HG02840 (cell line): ENCODE results near the gene PGLYRP3.
"Not testable (repeated sequence)": the region's sequence is repeated elsewhere in the genome, so short reads cannot be mapped to it uniquely, and the experiment has no call there.

Source experiments
- ATAC-seq: cut with Tn5 transposase; IDR thresholded peaks from one replicate; pipeline ENCODE4 v1.9.1; 2021; ENCODE audit warnings: mild to moderate bottlenecking, moderate library complexity, moderate number of reproducible peaks; ENCODE audit not compliant: unreplicated experiment, low FRiP score

PGLYRP3 gene

DNA sequence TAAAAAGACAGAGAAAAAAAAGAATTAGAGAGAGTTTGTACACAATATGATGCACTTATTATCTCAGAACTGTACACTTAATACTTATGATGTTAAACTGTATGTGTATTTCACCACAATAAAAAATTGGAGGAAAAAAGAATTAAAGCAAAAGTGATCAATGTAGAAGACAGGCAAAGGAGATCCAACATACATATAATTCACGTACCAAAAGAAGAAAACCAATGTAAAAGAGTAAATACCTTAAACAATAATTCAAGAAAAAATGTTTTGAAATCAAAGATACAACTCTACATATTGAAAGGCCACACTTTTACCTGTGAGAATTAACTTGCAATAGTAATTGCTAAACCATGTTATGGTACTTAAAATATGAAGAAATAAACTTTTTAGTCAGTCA, 9.8 kb upstream of the PGLYRP3 start:
- no peak for ATAC-seq

DNA sequence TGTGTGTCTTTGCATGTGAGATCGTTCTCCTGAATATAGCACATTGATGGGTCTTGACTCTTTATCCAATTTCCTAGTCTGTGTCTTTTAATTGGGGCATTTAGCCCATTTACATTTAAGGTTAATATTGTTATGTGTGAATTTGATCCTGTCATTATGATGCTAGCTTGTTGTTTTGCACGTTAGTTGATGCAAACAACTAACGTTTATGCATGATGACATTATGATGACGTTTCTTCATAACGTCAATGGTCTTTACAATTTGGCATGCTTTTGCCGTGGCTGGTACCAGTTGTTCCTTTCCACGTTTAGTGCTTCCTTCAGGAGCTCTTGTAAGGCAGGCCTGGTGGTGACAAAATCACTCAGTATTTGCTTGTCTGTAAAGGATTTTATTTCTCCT, 5.4 kb upstream of the PGLYRP3 start:
- ATAC-seq: not testable (repeated sequence)

DNA sequence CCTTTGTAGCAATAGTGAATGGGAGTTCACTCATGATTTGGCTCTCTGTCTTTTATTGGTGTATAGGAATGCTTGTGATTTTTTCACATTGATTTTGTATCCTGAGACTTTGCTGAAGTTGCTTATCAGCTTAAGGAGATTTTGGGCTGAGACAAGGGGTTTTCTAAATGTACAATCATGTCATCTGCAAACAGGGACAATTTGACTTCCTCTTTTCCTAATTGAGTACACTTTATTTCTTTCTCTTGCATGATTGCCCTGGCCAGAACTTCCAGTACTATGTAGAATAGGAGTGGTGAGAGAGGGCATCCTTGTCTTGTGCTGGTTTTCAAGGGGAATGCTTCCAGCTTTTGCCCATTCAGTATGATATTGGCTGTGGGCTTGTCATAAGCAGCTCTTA, 3.3 kb upstream of the PGLYRP3 start:
- ATAC-seq: not testable (repeated sequence)

DNA sequence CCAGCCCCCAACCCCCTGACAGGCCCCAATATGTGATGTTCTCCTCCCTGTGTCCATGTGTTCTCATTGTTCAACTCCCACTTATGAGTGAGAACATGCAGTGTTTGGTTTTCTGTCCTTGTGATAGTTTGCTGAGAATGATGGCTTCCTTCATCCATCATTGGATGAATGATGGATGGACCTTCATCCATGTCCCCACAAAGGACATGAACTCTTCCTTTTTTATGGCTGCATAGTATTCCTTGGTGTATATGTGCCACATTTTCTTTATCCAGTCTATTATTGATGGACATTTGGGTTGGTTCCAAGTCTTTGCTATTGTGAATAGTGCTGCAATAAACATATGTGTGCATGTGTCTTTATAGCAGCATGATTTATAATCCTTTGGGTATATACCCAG, 1.6 kb upstream of the PGLYRP3 start:
- not testable (repeated sequence) for ATAC-seq

DNA sequence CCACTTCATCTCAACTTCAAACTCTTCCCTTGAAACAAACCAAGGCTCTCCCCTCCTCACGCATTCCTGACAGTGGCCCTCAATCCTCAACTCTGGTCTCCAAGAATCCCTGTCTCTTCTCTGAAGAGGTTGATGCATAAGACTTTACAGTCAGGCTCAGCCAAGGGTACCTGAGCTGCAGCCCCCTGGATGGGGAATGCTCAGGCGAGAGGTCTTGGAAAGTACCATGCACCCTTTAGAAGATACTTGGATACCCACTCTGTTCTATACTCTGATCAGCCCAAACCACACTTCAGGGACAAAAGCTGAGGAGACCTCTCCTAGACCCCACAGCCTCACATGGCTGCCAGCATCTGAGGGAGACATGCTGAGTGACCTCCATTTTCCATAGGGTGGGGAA, 536 bp upstream of the PGLYRP3 start:
- ATAC-seq: no peak

DNA sequence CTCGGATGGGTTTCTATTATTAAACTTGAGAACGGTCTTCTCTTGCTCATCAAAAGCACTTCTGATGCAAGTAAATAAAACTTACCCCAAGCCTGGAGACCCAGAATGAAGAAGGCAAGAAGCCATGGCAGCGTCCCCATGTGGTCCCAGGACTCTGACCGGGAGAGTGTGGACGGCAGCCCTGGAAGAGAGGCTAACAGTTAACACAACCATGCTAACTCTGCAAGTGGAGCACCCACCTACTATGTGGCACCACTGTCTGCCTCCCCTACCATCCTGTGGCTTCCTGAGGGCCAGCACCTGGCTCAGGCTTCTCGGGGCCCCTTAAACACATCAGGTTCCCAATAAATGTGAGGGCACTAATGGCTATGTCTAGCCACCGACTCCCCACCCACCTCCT, 2.2 kb downstream of the PGLYRP3 start:
- ATAC-seq: no peak

DNA sequence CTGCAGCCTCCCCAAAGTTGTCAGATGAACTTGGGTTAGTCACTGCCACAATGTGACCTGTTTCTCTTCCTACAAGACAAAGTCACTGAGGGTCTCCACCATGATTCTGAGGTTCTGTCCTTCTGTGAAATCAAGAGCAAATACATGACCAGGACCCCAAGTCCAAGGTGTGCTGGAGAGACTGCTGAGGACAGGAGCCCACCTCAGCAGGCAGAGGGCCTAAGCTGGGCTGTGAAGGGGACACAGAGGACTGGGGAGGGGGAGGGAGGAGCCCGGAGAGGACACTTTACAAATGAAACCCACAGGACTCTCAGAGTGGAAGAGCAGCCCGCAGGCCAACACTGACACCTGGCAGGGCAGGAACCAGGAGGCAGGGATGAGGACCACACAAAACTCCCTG, 3.3 kb downstream of the PGLYRP3 start:
- ATAC-seq: no peak

DNA sequence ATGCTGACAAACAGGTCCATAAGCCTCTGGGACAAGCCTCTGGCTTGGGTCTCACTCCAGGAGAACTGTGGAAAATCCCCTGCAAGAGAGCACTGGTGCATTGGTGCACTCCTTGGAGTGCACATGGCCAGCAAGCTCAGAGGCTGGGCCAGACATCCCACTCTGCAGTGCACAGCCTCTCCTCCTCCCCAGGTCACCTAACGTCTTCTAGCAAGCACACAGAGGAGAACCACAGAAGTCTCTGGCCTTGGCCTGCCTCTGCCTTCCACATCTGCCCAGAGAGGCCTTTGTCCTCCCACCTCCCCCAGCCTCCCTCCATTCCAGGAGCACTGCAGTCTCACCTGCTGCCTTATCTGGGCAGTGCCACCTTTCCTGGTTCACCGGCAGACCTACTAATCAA, 4.2 kb downstream of the PGLYRP3 start:
- no peak for ATAC-seq

DNA sequence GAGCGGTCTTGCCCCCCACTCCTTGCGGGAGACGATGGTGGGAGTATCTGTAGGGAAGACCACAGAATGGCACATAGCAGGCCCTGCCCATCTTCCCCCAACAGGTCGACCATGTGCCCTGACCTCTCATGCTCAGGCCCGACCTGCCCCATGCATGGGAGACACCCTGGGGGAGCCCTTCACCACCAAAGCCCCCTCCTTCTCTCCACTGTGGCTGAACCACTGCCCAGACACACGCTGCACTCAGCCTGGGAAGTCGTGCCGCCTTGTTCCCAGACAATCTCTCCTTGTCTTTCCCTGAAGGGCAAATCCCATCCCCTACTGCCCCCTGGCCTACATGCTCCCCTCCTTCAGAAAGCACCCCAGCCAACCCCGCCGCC, 5.5 kb downstream of the PGLYRP3 start:
- ATAC-seq: no peak

DNA sequence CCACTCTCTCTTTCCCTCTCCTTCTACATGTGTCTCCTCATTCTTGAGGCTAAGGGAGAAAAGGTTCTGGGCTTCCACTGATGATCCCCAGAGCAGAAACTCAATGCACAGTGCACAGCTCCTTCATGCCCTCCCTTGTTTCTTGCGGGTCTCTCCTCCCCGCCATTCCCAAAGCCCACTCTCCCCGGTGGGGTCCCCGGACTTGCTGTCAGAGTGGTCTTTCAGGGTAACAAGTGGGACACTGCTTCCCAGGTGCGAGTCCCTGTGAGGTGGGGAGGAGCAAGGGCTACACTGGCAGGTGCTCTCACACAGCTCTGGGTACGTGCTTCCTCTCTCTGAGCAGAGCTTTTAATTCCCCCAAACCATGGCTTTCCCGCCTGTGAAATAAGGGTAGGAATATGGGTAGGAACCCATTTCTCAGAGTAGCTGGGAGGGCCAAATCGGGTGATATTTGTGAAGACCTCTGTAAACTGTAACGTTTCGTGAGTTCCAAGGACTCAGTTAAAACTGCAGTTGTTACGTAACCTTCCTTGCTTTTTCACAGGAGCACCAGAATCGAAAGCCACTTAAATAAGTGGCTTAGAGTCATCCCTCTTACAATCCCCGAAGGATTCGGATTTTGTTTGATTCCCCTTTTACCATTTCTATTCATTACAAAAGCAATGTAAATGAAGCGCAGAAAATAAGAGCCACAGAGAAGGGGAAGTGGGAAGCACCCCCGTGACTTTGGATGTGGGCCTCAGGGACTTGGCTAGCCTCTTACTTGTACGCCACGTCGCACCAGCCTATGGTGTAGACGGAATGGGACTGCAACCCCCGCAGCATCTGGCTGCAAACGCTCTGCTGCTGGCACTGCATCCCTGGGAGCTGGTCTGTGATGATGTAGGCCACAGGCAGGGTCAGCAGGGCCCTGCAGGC, 6.2 kb downstream of the PGLYRP3 start:
- no peak for ATAC-seq

DNA sequence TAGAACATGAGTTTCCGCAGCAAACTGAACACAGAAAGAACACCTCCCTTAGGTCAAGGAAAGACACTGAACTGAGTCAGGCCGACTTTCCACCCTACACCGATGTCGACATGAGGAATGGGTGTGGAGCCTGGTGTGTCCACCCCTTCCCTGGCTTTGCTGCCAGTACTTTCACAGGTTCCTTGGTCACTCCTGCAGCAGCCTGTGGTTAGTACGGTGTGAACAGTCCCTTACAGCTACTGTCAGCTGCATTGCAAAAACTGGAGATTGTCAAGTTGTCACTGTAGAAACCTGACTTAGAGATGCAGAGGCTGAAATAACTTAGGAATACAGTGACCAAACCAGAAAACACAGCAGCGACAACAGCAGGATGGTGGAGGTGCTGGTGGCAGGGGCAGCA, 7.1 kb downstream of the PGLYRP3 start:
- ATAC-seq: no peak

DNA sequence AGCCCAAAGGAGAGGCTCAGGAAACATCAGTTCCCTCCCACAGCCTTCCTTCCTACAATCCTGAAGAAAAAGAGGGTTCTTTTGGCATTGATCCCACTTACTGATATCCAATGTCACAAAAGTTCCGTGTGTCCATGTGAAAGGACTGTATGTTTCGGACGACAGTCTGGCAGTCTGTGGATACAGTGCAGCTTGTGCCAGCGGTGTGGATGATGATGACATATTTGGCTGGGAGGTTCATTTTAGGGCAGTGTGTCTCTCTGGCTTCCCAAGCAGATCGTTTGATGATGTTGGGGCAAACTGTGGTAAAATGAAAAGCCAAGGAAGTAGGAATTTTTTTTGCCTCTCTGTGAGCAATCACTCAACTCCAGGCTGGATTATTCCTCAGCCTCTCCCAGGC, 10.4 kb downstream of the PGLYRP3 start:
- no peak for ATAC-seq

DNA sequence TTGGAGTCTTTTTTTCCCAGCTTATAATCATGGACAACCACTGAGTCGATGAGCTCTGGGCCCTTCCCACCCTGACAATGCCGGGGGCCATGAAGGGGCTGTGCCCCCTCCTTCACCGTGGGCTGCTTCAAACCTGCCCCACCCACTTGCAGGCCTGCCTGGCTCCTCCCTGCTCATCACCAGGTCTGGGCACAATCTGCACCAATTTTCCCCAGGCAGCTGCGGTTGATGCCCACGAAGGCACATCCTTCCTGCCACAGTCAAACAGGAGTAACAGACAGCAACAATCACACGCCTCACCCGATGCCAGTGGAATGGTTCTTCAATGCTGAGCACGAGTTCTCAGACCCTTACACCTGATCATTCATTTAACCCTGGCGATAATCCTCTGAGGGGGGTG, 18.9 kb downstream of the PGLYRP3 start:
- no peak for ATAC-seq

DNA sequence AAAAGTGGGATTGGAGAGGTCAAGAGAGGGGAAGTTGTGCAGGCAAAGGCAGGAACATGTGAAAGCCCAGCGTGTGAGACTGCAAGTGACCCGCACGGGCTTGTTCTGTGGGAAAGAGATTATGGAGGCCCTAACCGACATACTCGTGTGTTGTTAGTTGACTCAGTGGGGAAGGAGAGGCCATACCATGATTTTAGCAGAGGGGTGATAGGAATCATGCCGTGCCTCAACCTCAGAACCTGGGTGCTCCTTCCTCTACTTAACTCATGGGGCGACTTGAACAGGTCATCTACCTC, 19.3 kb downstream of the PGLYRP3 start:
- no peak for ATAC-seq

DNA sequence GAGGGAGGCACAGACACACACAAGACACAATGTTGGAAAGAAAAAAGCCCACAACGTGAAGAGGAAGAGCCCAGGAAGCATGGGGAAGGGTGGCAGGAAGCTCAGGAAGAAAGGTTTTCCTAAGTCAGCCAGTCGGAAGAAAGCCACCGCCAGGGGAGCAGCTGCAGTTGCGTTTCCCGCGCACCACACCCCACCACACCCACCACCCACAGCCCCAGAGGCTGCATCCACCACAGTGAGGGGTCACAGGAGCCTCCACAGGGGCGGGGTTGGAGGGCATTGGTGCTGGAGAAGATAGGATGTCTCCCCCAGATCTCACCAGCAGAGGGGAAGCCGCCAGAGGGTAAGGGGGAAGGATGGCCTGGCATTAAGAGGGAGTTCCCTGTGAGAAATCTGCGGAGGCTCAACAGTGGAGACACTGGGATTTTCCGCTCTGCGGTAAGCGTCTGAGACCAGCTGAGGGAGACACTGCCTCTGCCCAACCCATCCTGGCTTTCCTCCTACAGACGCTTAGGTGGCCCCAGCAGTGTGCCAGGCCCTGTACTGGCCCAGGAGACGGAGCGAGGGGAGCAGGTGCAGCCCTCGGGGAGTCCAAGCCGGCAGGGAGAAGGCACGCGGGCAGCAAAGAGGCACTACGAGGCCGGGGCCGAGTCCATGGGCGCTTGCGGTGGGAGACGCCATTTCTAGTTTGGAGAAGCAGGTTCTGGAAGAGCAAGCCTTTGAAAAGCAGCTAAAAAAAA, 19.8 kb downstream of the PGLYRP3 start:
- ATAC-seq: no peak

DNA sequence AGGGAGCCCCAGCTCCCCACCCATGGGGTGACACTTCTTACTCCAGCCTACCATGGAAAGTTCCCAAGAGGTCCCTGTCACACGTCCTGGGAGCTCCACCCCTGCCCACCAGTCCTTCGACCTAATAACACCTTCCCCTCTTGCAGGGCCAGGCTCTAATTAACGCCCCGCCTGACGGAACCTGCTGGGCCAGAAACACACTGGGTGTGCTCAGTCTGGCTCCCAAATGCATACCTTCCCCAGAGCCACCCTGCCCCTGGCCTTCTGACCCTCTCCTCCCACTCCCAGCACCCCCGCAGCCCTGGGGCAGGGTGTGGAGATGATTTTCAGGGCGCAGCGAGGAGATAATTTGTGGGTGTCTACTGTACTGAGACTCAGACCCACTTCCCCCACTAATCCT, 20.6 kb downstream of the PGLYRP3 start:
- no peak for ATAC-seq

DNA sequence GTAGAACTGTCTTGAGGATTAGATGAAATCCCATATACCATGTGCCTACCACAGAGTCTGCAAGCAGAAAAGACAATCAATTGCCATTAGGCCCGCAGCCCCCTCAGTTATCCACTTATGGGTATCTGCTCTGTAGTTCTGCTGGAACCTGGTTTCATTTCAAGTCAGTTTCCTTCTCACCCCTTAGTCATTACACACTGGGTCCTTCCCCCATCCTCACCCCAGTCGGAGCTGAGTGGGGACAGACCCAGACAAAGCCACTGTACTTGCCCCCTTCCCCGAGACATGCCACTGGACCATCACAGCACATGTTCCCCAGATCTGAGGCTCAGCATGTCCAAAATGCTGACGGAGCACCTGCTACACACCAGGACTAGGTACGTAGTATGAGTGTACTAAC, 21.2 kb downstream of the PGLYRP3 start:
- no peak for ATAC-seq

DNA sequence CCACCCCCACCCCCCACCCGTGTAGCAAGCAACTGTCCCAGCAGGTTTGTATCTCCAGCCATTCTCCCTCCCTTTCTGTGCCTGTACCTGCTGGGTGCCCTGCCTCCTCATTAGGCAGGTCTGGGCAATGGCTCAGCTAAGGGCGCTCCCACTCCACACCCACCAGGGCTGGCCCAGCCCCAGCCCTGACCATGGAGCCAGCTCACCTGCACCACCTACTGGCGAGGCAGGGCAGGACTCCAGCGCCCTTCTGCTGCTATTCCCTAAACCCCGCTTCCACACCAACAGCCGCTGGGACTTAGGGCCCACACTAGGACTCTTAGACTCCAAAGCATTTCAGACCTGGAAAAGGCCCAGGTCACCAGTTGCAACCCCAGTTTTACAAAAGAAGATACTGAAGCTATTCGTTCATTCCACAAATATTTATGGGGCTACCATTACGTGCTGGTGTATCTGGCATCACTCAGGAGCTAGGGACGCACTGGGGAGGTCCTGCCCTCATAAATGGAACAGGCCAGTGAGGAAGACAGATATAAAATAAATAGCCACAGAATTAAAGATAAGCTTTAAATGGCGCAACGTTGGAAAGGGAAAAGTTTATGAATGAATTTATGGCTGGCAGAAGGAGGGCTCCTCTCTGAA, 24.0 kb downstream of the PGLYRP3 start:
- ATAC-seq: no peak

DNA sequence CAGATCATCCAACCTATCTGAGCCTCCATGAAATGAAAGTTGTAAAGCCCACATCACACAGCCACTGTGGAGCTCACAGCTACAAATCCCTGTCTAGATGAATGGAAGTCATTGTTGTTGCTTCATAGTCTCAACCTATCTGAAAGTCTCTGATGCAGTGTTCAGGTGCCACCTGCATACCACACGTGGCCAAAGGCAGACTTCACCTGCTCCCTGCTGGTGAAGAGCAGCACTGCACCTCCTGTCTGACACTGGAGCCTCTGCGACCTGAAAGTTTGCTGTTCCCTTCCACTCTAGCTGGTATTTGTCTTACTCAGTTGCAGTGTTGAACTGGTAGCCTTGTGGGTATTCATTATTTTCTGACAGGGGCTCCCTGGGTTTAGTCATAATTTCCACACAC, 34.9 kb downstream of the PGLYRP3 start:
- no peak for ATAC-seq

DNA sequence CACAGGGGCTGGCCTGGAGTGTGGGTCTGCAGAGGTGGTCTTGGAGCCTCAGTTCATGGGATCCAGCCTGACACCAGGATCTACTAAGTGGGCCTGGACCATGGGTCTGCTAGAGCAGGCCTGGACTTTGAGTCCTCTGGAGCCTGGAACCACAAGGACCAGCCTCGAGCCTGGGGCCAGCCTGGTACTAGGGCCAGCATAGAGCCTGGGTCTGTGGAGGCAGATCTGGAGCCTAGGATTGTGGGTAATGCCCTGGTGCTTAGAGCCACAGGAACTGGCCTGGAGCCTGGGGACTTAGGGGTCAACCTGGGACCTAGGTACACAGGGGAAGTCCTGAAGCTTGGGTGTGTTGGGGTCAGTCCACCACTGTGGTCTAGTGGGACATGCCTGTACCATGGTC, 40.6 kb downstream of the PGLYRP3 start:
- no peak for ATAC-seq

DNA sequence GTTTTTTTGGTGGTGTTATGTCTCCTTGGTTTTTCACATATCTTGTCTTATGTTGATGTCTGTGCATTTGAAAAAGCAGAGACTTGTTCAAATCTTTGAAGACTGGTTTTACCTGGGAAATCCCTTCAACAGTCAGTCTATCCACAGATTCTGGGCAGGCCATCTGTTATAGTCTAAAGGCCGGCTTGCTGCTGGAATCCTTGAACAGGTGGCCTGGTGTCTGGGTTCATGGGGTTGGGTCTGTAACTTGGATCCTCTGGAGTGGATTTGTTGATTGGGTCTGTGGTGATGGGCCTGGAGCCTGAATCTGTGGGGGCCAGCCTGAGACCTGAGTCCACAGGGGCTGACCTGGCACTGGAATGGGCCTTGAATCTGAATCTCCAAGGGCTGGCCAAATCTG, 41.0 kb downstream of the PGLYRP3 start:
- ATAC-seq: no peak

DNA sequence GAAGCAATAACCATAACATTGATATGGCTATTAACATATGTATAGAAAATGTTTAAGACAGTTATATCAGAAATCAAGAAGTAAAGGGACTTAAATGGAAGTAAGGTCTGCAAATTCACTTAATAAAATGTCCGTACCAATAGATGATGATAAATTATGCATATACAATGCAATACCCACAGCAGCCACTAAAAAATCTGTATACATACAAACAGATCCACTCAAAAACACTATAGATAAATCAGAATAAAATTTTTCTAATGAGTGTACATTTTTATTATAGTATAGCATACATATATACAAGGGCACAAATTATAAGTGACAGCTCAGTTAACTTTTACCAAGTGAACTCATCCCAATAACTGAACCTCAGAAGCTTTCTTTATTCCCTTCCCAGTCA, 47.3 kb downstream of the PGLYRP3 start:
- ATAC-seq: no peak
